ENCODE results near the gene RC3H2. TPM values are rescaled to one million over a fixed set of nuclear protein-coding genes. Genes with fewer than 3 reads are reported as not detected.

Gene RC3H2
- total and polyA plus RNA-seq, 10 of the 15 experiments (the other 5 are each of a cell fraction or from before 2014, with no cell fraction given), result 7.2 to 25.5 (median 16.1) TPM

DNA sequence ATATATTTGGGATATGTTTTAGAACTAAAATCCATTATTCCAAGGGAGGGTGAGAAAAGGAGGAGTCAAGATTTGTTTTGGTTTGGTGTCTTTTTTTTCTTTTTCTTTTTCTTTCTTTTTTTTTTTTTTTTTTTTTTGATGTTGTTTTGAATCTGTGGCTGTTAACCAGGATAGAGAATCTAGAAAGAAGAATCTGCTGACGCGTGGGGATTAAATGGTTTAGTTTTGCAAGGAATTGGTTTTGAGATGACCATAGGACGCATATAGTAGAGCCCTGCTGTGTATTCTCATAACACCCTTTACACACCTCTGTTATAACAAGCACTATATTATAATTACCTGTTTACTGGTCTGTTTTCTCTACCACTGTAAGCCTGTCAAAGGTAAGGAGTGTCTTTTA lies 45.1 kb upstream of the RC3H2 start:
- peak overlapping the region; percentile 14; the same call in 1 of the 2 replicates for H3K4me3 ChIP-seq
- in situ Hi-C loops (cut with MboI) (no loop called here), intact Hi-C loops (cut with micrococcal nuclease; ENCODE audit: unreplicated experiment) (no loop called here)
- peaks cover 1% of the 10 kb centered on the region; the same call in 1 of the 3 replicates for H3K9me3 ChIP-seq (replicated peaks; ENCODE audit: control insufficient read depth, insufficient read depth, low read length)
- POLR2A ChIA-PET, result interaction anchor here (0.7 to 1.6 kb wide), 3 partner anchors 9 to 102 kb away, joined by 3 to 6 read pairs (median 3); partner anchors contain the start of gene RC3H2
- no peak for DNase-seq (ENCODE audit: low read depth, low spot score)
- H2AFZ ChIP-seq (ENCODE audit: control insufficient read depth, low read depth, low read length), result no peak overlapping the region
- H3K79me2 ChIP-seq (ENCODE audit: control insufficient read depth, insufficient read depth, low read length), result peaks cover 80% of the 10 kb centered on the region
- peak; percentile 30 for ATAC-seq
- H3K4me1 ChIP-seq (ENCODE audit: control insufficient read depth, insufficient read depth, low read length), result peaks cover 15% of the 10 kb centered on the region; the same call in 1 of the 2 replicates
- 88% methylated on average over 3 of the region's 3 CpGs for WGBS (ENCODE audit: insufficient coverage, insufficient replicate concordance, low lambda C conversion rate, missing lambda C conversion rate)
- peak overlapping the region; percentile 46; the same call in 1 of the 2 replicates for H3K27ac ChIP-seq (ENCODE audit: control insufficient read depth, insufficient read depth)
- CTCF ChIA-PET, result interaction anchor here (1.2 to 1.3 kb wide), 2 partner anchors 10 to 142 kb away, joined by 3 to 4 read pairs; no protein-coding TSS in a partner anchor
- FAIRE-seq, result no peak
- RAD21 ChIA-PET (ENCODE audit: unreplicated experiment), result interaction anchor here (1.5 to 1.9 kb wide), 2 partner anchors 19 to 41 kb away, joined by 4 to 6 read pairs; partner anchors contain the start of gene ZBTB26
- no peaks in the 10 kb centered on the region for H3K27me3 ChIP-seq (replicated peaks in 1 of 2; ENCODE audit: control insufficient read depth in 2 of 2, insufficient read depth in 2 of 2, low read length in 1 of 2)
- H3K9ac ChIP-seq (ENCODE audit: control insufficient read depth, insufficient read depth, low read length), result no peak overlapping the region
- TSS peak; percentile 22 for BruUV-seq (replicated peaks)
- no peaks in the 10 kb centered on the region for H3K36me3 ChIP-seq (ENCODE audit: control insufficient read depth in 2 of 2, insufficient read depth in 2 of 2, low read length in 1 of 2)
- TF ChIP-seq, protein P1, sequence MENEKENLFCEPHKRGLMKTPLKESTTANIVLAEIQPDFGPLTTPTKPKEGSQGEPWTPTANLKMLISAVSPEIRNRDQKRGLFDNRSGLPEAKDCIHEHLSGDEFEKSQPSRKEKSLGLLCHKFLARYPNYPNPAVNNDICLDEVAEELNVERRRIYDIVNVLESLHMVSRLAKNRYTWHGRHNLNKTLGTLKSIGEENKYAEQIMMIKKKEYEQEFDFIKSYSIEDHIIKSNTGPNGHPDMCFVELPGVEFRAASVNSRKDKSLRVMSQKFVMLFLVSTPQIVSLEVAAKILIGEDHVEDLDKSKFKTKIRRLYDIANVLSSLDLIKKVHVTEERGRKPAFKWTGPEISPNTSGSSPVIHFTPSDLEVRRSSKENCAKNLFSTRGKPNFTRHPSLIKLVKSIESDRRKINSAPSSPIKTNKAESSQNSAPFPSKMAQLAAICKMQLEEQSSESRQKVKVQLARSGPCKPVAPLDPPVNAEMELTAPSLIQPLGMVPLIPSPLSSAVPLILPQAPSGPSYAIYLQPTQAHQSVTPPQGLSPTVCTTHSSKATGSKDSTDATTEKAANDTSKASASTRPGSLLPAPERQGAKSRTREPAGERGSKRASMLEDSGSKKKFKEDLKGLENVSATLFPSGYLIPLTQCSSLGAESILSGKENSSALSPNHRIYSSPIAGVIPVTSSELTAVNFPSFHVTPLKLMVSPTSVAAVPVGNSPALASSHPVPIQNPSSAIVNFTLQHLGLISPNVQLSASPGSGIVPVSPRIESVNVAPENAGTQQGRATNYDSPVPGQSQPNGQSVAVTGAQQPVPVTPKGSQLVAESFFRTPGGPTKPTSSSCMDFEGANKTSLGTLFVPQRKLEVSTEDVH (IDR thresholded peaks at IDR 0.05; ENCODE audit: low read depth, partially characterized antibody), result no peak
- TF ChIP-seq, protein P2, sequence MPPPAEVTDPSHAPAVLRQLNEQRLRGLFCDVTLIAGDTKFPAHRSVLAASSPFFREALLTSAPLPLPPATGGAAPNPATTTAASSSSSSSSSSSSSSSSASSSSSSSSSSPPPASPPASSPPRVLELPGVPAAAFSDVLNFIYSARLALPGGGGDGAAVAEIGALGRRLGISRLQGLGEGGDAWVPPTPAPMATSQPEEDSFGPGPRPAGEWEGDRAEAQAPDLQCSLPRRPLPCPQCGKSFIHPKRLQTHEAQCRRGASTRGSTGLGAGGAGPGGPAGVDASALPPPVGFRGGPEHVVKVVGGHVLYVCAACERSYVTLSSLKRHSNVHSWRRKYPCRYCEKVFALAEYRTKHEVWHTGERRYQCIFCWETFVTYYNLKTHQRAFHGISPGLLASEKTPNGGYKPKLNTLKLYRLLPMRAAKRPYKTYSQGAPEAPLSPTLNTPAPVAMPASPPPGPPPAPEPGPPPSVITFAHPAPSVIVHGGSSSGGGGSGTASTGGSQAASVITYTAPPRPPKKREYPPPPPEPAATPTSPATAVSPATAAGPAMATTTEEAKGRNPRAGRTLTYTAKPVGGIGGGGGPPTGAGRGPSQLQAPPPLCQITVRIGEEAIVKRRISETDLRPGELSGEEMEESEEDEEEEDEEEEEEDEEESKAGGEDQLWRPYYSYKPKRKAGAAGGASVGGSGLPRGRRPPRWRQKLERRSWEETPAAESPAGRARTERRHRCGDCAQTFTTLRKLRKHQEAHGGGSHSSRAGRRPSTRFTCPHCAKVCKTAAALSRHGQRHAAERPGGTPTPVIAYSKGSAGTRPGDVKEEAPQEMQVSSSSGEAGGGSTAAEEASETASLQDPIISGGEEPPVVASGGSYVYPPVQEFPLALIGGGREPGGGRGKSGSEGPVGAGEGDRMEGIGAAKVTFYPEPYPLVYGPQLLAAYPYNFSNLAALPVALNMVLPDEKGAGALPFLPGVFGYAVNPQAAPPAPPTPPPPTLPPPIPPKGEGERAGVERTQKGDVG (CRISPR knock-in tag; IDR thresholded peaks at IDR 0.05), result no peak
- TF ChIP-seq, protein P3, sequence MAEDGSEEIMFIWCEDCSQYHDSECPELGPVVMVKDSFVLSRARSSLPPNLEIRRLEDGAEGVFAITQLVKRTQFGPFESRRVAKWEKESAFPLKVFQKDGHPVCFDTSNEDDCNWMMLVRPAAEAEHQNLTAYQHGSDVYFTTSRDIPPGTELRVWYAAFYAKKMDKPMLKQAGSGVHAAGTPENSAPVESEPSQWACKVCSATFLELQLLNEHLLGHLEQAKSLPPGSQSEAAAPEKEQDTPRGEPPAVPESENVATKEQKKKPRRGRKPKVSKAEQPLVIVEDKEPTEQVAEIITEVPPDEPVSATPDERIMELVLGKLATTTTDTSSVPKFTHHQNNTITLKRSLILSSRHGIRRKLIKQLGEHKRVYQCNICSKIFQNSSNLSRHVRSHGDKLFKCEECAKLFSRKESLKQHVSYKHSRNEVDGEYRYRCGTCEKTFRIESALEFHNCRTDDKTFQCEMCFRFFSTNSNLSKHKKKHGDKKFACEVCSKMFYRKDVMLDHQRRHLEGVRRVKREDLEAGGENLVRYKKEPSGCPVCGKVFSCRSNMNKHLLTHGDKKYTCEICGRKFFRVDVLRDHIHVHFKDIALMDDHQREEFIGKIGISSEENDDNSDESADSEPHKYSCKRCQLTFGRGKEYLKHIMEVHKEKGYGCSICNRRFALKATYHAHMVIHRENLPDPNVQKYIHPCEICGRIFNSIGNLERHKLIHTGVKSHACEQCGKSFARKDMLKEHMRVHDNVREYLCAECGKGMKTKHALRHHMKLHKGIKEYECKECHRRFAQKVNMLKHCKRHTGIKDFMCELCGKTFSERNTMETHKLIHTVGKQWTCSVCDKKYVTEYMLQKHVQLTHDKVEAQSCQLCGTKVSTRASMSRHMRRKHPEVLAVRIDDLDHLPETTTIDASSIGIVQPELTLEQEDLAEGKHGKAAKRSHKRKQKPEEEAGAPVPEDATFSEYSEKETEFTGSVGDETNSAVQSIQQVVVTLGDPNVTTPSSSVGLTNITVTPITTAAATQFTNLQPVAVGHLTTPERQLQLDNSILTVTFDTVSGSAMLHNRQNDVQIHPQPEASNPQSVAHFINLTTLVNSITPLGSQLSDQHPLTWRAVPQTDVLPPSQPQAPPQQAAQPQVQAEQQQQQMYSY (CRISPR knock-in tag; IDR thresholded peaks at IDR 0.05), result no peak
- H3K4me2 ChIP-seq (ENCODE audit: control insufficient read depth, insufficient read depth), result peak overlapping the region; percentile 26; the same call in 1 of the 2 replicates
- H4K20me1 ChIP-seq (ENCODE audit: control insufficient read depth, insufficient read depth), result no peaks in the 10 kb centered on the region
- SMC1A ChIA-PET (ENCODE audit: uncharacterized antibody, unreplicated experiment), result interaction anchor here (0.7 to 1.5 kb wide), 3 partner anchors 19 to 38 kb away, joined by 3 read pairs; partner anchors contain the start of gene ZBTB26
